ENCODE measurements around the gene FRMD8. TPM values are rescaled to one million over a fixed set of nuclear protein-coding genes. Genes with fewer than 3 reads are reported as not detected.

Gene FRMD8
- total and polyA plus RNA-seq, 9 of the 15 experiments (the other 6 are each of a cell fraction or from before 2014, with no cell fraction given) = 4.5 to 54.5 (median 15.8) TPM

GRCh38 chr11:65382033-65382803 lies 4.2 kb upstream of the FRMD8 start, which contains the start of gene SLC25A45 (continued):
- TF ChIP-seq PRDM10 (IDR thresholded peaks at IDR 0.05; ENCODE audit: partially characterized antibody) (peak; percentile 43), FOXM1 (IDR thresholded peaks at IDR 0.05; ENCODE audit: low read depth) (peak; percentile 32; the same call in 1 of the 2 replicates), FOXM1 (CRISPR knock-in tag; IDR thresholded peaks at IDR 0.05; ENCODE audit: low read depth) (no peak; the same call in 1 of the 2 replicates), TFAP4 (CRISPR knock-in tag; IDR thresholded peaks at IDR 0.05; ENCODE audit: borderline replicate concordance) (peak; percentile 88), NFE2 (IDR thresholded peaks at IDR 0.05; ENCODE audit: low read depth) (peak; percentile 69), CREB3 (tag; conservative IDR thresholded peaks at IDR 0.05; ENCODE audit: low read depth) (peak; percentile 83), ZKSCAN1 (IDR thresholded peaks at IDR 0.05; ENCODE audit: low read depth, low read length) (no peak), MYBL2 (IDR thresholded peaks at IDR 0.05; ENCODE audit: low read depth) (no peak), MYBL2 (CRISPR knock-in tag; IDR thresholded peaks at IDR 0.05; ENCODE audit: borderline replicate concordance) (no peak), KDM2B (CRISPR knock-in tag; IDR thresholded peaks at IDR 0.05) (no peak), ZNF586 (CRISPR knock-in tag; conservative IDR thresholded peaks at IDR 0.05) (no peak), ZNF766 (CRISPR knock-in tag; conservative IDR thresholded peaks at IDR 0.05) (no peak; the same call in 1 of the 2 replicates), FOXA1 (IDR thresholded peaks at IDR 0.05; ENCODE audit: borderline replicate concordance) (no peak), POLR2A (conservative IDR thresholded peaks at IDR 0.05) (peak; percentile 73), ZC3H4 (CRISPR knock-in tag; IDR thresholded peaks at IDR 0.05; ENCODE audit: borderline replicate concordance) (peak; percentile 71; the same call in 1 of the 2 replicates), HSF4 (CRISPR knock-in tag; IDR thresholded peaks at IDR 0.05; ENCODE audit: borderline replicate concordance) (peak; percentile 28; the same call in 1 of the 2 replicates), E2F8 (IDR thresholded peaks at IDR 0.05; ENCODE audit: low read depth, partially characterized antibody) (peak; percentile 22), TRIM24 (IDR thresholded peaks at IDR 0.05) (0 out of 4 replicates have a peak, but pooled peaks of 1 of the 2 experiments have one; percentile 10)

All from K562 (cell line).